DMS153 (cell line): ENCODE data around the gene NISCH.
"Not testable (repeated sequence)": the region's sequence is repeated elsewhere in the genome, so short reads cannot be mapped to it uniquely, and the experiment has no call there.

Experiments
- DNase-seq: peaks from one replicate; lab custom pipeline; 2025; lab: John Stamatoyannopoulos, UW

Gene NISCH

DNA sequence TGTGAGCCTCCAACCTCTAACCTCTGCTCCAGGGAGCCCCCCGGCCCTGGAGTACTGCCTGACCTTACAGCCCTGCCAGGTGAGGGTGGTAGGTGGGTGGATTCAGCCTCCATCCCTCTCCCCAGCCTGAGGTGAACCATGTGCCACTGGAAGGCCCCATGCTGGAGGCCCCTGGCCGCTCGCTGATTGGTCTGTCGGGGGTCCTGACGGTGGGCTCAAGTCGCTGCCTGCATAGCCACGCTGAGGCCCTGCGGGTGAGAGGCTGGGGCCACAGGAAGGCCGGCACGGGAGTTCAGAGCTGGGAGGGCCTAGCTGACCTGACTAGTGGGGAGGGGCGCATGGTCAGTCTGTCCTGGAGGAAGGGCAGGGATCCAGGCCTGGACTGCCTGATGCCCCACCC is 59.2 kb downstream of the NISCH start:
- DNase-seq: no peak

DNA sequence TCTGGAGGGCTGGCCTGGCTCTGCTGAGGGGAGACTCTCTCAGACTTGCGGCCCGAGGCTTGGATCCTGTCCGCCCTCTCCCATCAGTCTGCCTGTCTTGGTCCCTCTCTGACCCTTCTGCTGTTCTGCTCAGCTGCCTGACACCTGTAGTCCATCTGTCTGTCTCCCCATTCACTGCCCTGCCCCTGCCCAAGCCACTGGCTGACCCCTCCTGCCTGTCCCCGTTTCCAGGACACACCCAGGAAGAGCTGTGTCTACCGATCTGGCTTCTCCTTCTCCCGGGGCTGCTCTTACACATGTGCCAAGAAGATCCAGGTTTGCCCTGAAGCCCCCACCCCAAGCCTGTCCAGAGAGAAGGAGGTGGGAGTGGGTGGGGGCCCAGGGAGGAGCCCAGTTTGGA is 59.8 kb downstream of the NISCH start:
- no peak for DNase-seq

GRCh38 chr3:52516509-52517195 is 61.2 kb downstream of the NISCH start:
- DNase-seq: no peak

DNA sequence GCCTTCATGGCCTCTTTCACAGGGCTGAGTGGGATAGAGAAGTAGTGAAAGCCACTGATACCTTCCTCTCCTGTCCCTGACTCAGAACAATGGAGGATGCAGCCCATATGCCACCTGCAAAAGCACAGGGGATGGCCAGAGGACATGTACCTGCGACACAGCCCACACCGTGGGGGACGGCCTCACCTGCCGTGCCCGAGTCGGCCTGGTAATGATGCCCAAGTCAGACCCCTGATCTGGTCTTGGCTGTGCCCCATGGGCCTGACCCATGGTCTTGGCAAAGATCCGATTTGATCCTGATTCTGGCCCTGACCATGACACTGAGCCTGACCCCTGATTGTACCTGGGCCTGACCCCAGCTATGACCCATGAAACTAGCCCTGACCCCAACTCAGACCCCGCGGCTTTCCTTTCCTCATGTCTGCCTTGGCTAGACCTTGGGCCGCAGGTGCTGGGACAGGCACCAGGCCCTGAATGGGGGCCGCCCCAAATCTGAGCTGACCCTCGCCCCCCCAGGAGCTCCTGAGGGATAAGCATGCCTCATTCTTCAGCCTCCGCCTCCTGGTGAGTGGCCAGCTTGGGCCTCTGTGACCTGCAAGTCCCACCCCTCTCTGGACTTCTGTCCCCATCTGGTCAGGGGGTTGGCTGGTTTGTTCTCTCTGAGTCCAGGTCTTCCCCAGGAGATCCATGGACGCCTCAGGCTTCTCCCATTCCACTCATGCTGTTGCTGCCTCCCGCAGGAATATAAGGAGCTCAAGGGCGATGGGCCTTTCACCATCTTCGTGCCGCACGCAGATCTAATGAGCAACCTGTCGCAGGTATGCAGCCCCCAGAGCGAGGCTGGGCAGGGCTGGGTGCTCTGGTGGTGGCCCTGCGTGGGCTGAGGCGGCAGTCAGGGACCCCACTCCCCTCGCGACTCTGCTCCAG is 62.7 kb downstream of the NISCH start:
- no peak for DNase-seq

- no peak for DNase-seq
Observed at GRCh38 chr3:52518723-52519444, 63.5 kb downstream of the NISCH start.

- DNase-seq: no peak
Observed at GRCh38 chr3:52519445-52520140, 64.2 kb downstream of the NISCH start.

- no peak for DNase-seq
Observed at GRCh38 chr3:52520141-52520667, 64.8 kb downstream of the NISCH start.

DNA sequence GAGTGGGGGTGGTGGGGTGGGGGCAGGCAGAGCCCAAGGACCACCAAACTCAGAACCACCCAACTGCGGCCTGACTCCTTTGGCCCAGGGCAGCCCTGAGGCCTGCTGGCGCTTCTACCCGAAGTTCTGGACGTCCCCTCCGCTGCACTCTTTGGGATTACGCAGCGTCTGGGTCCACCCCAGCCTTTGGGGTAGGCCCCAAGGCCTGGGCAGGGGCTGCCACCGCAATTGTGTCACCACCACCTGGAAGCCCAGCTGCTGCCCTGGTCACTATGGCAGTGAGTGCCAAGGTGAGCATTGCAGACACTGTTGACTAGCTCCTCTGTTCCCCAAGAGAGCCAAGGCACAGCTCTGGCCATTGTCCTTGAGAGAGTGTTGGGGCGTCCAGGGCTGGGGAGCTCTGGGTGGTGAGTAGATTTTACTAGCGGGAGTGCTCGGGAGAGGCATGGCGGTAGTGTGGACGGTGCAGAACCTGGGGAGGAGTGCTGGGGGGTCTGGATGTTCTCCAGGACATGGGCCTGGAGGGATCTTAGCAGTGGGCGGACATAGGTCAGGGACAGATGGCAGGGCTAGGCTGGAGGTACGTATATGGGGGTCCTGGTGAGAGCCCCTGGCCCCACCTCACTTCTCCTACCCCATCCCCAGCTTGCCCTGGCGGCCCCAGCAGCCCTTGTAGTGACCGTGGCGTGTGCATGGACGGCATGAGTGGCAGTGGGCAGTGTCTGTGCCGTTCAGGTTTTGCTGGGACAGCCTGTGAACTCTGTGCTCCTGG is 65.5 kb downstream of the NISCH start:
- no peak for DNase-seq

DNA sequence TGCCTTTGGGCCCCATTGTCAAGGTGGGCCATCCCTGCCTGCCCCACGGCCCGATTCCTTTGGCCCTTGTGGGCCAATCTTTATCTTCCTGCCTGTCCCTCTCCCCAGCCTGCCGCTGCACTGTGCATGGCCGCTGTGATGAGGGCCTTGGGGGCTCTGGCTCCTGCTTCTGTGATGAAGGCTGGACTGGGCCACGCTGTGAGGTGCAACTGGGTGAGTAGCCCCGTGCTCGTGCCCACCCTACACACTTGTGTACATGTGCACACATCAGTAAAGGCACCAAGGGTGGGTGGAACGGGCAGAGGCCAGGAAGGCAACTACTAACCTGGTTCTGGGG is 66.1 kb downstream of the NISCH start:
- no peak for DNase-seq

DNA sequence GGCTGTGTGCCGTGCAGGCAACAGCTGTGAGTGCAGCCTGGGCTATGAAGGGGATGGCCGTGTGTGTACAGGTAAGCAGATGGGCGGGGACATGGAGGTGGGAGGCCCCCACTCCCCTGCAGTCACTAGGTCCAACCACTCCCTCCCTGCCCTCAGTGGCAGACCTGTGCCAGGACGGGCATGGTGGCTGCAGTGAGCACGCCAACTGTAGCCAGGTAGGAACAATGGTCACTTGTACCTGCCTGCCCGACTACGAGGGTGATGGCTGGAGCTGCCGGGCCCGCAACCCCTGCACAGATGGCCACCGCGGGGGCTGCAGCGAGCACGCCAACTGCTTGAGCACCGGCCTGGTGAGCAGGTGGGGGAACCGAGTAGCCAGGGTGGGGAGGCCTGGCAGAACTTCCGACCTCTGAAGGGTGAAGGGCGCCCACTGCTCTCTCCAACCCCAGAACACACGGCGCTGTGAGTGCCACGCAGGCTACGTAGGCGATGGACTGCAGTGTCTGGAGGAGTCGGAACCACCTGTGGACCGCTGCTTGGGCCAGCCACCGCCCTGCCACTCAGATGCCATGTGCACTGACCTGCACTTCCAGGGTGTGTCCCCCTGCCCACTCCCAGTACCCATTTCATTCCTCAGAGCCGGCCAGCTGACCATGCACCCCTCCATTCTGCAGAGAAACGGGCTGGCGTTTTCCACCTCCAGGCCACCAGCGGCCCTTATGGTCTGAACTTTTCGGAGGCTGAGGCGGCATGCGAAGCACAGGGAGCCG is 66.7 kb downstream of the NISCH start:
- DNase-seq: no peak

DNA sequence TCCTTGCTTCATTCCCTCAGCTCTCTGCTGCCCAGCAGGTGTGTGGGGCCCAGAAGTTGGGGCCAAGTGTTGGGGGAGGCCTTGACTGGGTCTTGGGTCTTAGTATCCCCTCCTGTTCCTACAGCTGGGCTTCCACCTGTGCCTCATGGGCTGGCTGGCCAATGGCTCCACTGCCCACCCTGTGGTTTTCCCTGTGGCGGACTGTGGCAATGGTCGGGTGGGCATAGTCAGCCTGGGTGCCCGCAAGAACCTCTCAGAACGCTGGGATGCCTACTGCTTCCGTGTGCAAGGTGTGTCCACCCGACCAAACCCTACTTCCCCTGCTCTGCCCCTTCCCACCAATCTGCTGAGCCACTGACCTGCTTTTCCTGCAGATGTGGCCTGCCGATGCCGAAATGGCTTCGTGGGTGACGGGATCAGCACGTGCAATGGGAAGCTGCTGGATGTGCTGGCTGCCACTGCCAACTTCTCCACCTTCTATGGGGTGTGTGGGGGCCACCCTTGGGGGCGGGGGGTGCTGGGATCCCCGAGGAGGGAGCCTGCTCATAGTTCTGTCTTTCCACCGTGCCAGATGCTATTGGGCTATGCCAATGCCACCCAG is 67.3 kb downstream of the NISCH start:
- no peak for DNase-seq

DNA sequence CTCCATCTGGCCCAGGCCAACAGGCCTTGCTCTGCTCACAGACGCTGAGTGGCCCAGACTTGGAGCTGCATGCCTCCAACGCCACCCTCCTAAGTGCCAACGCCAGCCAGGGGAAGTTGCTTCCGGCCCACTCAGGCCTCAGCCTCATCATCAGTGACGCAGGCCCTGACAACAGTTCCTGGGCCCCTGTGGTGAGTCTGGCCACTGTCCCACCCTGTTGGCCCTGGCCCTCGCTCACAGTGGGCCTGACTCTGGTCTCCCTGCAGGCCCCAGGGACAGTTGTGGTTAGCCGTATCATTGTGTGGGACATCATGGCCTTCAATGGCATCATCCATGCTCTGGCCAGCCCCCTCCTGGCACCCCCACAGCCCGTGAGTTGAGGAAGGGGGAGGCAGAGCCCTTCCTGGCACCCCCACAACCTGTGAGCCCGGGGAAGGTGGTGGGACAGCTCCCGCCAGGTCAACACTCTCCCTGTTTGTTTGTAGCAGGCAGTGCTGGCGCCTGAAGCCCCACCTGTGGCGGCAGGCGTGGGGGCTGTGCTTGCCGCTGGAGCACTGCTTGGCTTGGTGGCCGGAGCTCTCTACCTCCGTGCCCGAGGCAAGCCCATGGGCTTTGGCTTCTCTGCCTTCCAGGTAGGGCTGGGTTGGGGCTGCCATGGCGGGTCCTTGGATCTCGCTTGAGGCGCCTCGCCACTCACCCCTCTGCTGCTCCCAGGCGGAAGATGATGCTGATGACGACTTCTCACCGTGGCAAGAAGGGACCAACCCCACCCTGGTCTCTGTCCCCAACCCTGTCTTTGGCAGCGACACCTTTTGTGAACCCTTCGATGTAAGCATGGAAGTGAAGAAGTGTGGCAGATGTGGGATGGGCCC is 68.2 kb downstream of the NISCH start:
- no peak for DNase-seq

GRCh38 chr3:52524258-52524751 is 68.9 kb downstream of the NISCH start:
- no peak for DNase-seq

DNA sequence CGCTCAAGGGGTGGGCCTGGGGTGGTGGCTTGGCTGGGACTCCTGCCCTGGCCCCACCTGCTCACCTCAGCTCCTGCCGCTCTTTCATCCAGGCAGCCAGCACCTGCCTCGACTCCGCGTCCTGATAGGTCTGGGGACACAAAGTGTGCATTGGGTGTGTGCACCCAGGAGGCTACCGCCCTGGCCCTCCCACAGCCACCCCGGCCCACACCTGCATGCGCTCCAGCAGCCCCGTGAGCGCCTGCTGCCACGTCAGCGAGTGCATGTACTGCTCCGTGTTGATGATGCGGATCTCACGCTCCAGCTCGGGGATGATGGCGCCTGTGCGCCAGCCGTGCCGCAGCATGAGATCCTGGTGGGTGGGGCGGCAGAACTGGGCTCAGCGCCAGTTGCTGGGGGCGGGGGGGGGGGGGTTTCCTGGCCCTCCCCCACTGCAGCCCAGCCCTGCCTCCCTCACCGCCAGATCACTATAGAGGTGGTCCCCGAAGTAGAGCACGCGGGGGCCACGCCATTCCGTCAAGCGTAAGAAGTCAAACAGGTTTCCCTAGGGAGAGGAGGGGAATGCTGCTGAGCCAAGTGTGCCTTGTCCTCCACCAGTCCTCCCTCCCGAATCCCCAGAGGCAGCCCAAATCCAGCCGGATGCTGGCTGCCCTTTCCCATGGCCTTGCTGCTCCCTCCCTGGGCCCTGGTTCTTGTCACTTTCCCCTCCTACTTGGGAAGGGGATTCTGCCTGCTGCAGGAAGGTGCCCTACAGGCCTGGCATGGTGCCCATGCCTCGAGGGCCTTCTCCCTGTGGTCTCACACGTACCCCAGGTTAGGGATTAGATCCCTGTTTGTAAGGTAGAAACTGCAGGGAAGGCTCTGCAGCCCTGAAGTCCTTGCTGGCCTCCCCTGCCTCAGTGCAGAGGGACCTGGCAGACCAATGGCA is 69.6 kb downstream of the NISCH start:
- DNase-seq: peak; percentile 1

DNA sequence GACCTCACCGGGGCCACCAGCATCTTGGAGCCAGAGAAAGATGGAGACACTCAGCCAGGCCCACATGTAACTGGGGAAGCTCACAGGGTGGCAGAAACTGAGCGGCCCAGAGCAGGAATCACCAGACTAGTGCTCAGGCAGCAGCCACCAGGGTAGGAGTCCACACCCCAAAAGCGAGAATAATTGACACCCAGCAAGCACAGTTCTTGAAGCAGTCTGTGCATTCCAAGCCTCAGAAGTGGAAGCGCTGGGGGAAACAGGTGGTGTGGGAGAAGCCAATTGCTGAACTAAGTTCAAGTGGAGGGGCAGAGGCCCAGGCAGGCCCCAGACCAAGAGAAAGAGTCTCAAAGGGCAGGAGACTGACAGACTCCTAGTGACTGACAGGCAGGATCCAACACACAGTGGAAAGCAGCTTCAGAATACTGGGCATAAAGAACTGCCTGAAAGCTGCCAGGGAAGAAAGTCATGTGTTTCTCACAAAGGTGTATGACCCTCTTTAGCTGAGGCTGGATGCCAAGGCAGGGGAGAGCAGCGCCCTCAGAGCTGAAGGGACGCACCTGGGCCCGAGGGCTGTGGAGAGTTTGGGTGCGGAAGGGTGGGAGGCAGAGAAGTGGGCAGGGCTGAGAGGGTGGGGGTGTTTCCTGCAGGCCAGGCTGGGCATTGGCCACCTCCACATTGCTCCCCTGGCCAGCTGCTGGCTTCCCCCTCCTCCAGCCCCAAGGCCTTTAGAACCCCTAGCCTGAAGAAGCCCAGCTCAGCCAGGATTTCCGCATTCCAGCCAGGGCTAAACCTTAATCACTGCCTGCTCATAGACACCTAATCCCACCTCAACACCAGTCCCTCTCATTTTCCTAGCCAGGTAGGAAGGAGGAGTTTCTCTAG is 70.5 kb downstream of the NISCH start:
- DNase-seq: no peak

DNA sequence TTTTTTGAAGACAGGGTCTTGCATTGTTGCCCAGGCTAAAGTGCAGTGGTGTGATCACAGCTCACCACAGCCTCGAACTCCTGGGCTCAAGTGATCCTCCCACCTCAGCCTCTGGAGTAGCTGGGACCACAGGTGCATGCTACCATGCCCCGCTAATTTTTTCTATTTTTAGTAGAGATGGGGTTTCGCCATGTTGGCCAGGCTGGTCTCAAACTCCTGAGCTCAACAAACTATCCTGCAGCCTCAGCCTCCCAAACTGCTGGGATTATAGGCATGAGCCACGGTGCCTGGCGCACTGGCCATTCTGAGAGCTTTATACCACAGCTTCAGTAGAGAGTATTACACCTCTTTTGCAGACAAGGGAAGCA is 71.3 kb downstream of the NISCH start:
- not testable (repeated sequence) for DNase-seq
